Lower leg skin (tissue), 4 donors: ENCODE data around the gene NKD2. TPM values are rescaled to one million over a fixed set of nuclear protein-coding genes. Genes with fewer than 3 reads are reported as not detected.

ENCODE experiments used
- DNase-seq, 2 donors: peaks; one replicate each; pipeline ENCODE4 v3.0.0-alpha.2; 2019; ENCODE audit warnings: low spot score in 2 of 2
- H3K4me3 ChIP-seq: fragments of 200-600 bp; sonication (generic); 2 replicates; pipeline ENCODE4 v1.5.1; 2017; ENCODE audit warnings: mild to moderate bottlenecking, low read depth; ENCODE audit not compliant: poor library complexity, severe bottlenecking
- POLR2A ChIP-seq, 2 donors: fragments of 450-650 bp; IDR thresholded peaks; one replicate each; pipeline ENCODE4 v1.6.1; 2016 to 2017; ENCODE audit warnings: antibody characterized with exemption in 2 of 2, mild to moderate bottlenecking in 1 of 2, moderate library complexity in 1 of 2
- WGBS, 2 donors: methylation state at CpG; one replicate each; pipeline ENCODE4 v1.1.5; 2018; 5-methylcytosine and 5-hydroxymethylcytosine counted together
- intact Hi-C: fragments of 100-400 bp; cut with DNase I; formaldehyde crosslinking; loops from one replicate; pipeline ENCODE4 v1.15.0; 2023; ENCODE audit warnings: low total_unique reads
- total RNA-seq, 4 donors: library from RNA; depleted of rRNA; stranded (reverse); fragments of >200 nt; gene quantifications; one replicate each; pipeline ENCODE4 v1.1.0, GENCODE V29; 2016
- TF ChIP-seq, protein P1 (sequence below), 3 donors: fragments of 450-650 bp; IDR thresholded peaks; one replicate each; pipeline ENCODE4 v1.5.1; 2016; ENCODE audit warnings: antibody characterized with exemption in 3 of 3, mild to moderate bottlenecking in 3 of 3, moderate library complexity in 2 of 3

NKD2 gene
- total RNA-seq, 4 donors from 2014 or later: 2.7 to 9.4 (median 3.5) TPM

- TF ChIP-seq POLR2A (IDR thresholded peaks at IDR 0.05): no peak
- TF ChIP-seq, protein P1, sequence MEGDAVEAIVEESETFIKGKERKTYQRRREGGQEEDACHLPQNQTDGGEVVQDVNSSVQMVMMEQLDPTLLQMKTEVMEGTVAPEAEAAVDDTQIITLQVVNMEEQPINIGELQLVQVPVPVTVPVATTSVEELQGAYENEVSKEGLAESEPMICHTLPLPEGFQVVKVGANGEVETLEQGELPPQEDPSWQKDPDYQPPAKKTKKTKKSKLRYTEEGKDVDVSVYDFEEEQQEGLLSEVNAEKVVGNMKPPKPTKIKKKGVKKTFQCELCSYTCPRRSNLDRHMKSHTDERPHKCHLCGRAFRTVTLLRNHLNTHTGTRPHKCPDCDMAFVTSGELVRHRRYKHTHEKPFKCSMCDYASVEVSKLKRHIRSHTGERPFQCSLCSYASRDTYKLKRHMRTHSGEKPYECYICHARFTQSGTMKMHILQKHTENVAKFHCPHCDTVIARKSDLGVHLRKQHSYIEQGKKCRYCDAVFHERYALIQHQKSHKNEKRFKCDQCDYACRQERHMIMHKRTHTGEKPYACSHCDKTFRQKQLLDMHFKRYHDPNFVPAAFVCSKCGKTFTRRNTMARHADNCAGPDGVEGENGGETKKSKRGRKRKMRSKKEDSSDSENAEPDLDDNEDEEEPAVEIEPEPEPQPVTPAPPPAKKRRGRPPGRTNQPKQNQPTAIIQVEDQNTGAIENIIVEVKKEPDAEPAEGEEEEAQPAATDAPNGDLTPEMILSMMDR (IDR thresholded peaks at IDR 0.05): no peak
- intact Hi-C loops: no loop called here
- no peak for DNase-seq
- WGBS, 2 donors: 85 to 93% methylated on average over 34 to 39 of the region's 39 CpGs
- no peak overlapping the region for H3K4me3 ChIP-seq
Measured at GRCh38 chr5:1054018-1054798, 45.6 kb downstream of the NKD2 start.

DNA sequence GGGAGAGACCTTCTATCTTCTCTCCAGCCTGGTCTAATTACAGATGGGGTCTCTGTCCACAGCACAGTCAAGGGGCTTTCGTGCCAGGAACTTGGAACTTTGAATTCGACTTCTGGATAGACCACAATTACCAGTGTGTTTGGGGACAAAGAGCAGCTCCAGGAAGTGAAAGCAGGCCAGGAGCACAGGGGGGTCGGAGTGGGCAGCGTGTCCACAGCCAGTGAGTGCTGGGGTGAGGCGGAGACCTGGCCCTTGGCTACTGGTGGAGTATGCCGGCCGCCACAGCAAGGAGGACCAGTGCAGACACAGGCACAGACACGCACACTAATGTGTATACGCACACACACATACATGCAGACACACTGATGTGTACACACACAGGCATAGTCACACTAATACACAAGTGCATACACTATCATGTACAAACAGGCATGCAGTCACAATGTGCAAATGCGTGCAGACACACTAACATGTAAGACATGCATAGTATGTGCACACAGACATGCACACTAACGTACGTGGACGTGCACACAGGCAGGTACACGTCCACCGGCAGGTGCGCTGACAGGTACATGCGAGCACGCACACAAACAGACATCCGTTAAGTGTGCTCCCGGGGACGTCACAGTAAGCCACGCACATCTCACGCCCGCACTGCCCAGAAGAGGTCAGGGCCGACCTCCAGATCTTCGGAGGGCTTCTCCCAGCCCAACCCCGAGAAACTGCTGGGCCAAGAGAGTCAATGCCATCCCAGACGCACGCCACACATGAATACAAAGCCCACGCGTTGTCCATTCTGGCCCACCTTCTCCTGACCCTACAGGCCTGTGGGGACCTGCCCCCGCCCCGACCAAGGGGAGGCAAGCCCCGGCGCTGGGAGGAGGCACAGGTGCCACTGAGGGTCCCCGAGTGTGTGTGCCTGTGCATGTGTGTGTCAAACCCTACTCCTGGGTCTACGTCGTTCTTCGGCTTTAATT lies 46.5 kb downstream of the NKD2 start:
- no peak for TF ChIP-seq POLR2A (IDR thresholded peaks at IDR 0.05)
- TF ChIP-seq, protein P1 (IDR thresholded peaks at IDR 0.05): no peak
- 89% methylated on average over 35 to 39 of the region's 39 CpGs for WGBS, 2 donors
- no peak for DNase-seq
- H3K4me3 ChIP-seq: no peak overlapping the region
- intact Hi-C loops: no loop called here

DNA sequence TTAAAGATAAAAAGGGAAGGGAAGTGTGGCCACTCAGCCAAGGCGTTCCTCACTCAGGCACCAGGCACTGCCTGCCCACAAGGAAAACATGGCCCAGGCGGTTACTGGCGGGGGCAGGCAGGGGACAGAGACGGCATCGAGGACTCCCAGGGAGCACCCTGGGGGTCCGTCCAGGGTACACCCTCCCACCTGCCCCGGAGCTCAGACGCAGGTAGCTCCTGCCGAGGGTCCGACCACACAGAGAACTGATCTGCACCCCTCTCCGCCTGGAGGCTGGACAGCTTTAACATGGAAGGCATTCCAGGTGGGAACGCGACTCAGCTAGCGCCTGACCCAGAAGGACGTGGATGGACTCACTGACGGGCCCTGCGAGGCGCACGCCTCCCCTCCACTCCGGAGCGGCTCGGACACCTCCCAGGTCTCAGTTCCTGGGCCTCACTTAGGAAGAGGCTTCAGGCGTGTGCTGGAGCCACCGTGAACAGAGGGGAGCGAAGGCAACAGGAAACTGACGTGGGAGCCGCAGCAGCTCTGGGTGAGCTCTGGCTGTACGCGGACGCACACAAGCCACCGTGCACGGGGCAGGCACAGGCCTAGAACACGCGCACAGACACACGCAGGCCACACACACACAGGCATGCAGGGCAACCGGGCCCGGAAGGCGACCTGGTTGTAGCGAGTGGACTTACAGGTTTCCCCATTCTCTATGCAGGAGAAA lies 47.5 kb downstream of the NKD2 start:
- intact Hi-C loops: no loop called here
- H3K4me3 ChIP-seq: no peak overlapping the region
- no peak for DNase-seq
- no peak for TF ChIP-seq POLR2A (IDR thresholded peaks at IDR 0.05)
- TF ChIP-seq, protein P1 (IDR thresholded peaks at IDR 0.05): no peak
- WGBS, 2 donors: 89 to 93% methylated on average over 39 of the region's 39 CpGs

DNA sequence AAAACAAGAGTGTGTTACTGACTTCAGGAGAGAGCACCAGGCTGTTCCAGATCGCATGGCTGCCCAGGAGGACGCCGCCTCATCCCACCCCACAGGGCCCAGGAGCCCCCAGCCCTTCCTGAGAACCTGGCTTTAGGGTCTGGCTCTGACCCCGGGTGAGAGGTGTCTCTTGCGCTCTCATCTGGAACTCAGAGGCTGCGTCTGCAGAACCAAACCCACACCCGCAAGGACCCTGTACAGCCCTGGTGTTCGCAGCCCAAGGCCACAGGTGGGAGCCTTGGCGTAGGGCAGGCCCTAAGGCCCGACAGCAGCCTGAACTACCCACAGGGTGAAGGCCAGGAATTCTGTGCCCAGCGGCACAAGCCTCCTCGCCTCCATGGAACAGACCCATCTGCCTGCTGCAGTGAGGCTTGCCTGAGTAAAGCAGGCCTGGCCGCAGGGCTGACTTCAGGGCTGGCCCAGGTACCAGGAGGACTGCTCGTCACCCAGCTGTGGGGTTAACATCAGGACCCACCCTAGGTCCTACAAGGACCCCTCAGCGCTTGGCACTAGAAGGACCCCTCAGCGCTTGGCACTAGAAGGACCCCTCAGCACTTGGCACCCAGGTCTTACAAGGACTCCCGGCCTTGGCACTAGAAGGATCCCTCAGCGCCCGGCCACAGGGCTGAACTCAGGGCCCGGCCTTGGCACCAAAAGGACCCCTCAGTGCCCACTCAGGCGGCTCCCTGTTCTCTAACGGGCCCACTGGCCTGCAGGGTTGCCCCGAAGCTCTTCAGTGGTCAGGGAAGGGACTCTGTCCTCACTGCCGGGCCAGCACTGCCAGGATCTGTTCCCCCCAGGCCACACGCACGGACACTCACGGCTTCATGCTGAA lies 48.2 kb downstream of the NKD2 start:
- 89 to 92% methylated on average over 23 to 26 of the region's 27 CpGs for WGBS, 2 donors
- TF ChIP-seq, protein P1 (IDR thresholded peaks at IDR 0.05): no peak
- TF ChIP-seq POLR2A (IDR thresholded peaks at IDR 0.05): no peak
- DNase-seq: no peak
- H3K4me3 ChIP-seq: no peak overlapping the region
- intact Hi-C loops: no loop called here
